ENCODE measurements around the gene AOPEP.

AOPEP gene

GRCh38 chr9:95090023-95090791 is 363.7 kb downstream of the AOPEP start:
- no peak for DNase-seq

DNA sequence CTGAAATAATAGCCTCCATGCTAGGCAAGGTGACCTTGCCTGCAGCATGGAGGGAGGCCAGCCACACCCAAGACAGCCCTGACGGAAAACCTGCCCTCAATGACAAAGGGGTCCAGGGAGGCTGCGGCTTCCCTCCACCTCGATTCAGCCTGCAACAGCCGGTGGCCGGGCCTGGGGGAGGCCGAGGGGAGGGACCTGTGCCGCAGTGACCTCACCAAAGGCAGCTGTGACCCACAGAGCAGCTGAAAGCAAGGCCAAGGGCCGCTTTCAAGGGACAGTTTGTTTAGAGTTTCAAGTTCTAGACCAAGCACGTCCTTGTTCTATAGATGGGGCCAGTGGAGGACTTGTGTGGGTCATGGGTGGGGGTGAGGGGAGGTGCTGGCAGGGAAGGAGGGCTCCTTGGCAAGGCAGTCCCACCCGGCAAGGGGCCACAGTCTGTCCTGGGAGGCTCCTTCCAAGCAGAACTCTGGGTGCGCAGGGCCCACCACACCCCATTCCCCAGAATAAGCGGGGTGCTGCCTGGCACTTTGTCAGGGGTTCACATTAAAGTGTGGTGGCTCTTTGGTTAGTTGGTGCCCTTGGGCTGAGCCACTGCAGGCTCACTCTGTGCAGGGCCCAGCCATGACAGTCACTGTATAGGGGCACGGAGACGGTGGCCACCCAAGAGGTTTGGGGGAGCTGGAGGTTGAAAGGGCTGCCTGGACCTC is 364.5 kb downstream of the AOPEP start:
- DNase-seq: no peak

- DNase-seq: peak; percentile 34
These were observed 365.2 kb downstream of the AOPEP start for GRCh38 chr9:95091601-95092261.

DNA sequence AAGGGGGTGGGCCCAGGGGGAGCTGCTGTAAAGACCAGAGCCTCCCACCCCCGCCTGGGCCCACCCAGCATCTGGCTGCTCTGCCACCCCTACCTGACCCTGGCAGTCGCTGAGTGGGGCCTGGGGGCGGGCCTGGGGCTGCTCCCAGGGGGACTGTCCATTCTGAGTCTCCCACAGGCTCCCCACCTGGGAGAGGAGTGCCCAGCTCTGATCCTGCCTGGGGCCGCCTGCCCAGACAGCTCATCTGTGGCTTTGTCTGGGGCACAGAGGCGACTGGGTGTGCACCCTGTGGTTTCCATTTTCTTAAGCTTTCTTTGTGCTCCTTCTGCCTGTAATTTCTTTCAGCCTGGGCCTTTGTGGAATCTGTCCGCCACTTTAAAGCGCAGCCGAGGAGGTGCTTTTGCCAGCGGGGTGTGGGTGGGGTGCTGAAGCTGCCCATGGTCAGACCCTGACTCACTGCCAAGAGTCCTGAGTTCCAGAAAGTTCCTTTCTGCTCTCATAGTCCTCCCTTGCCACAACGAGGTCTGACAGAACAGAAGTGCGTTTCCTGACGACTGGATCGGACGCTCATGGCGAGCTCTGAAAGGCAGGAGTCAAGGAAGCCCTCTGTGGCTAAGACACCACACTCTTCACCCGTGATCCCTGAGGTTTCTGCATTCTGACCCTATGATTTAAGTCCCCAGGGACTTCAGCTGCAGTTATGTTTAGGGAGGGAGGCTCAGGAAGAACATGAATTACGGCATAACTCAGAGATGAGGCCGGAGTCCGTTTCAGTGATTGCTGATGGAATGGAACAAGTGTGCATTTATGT is 366.0 kb downstream of the AOPEP start:
- DNase-seq: no peak

DNA sequence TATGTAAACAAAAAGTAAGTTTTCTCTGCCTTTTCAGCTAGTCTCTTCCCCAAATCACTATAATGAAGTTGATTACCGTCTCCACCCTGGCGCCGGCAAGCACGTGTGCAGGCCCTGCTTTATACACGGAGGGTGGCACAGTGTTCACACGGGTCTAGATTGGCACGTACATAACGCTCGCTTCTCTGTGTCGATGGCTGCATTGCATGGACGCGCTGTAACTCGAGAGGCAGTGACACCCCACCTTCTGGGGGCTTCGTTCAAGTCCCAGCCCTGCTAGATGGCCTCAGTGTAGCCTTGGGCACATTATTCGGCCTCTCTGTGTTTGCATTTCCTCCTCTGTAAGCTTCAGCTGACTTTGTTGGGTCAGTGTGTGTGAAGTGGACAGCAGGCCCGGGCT is 367.1 kb downstream of the AOPEP start:
- no peak for DNase-seq

GRCh38 chr9:95094002-95094401 is 367.5 kb downstream of the AOPEP start:
- DNase-seq: no peak

DNA sequence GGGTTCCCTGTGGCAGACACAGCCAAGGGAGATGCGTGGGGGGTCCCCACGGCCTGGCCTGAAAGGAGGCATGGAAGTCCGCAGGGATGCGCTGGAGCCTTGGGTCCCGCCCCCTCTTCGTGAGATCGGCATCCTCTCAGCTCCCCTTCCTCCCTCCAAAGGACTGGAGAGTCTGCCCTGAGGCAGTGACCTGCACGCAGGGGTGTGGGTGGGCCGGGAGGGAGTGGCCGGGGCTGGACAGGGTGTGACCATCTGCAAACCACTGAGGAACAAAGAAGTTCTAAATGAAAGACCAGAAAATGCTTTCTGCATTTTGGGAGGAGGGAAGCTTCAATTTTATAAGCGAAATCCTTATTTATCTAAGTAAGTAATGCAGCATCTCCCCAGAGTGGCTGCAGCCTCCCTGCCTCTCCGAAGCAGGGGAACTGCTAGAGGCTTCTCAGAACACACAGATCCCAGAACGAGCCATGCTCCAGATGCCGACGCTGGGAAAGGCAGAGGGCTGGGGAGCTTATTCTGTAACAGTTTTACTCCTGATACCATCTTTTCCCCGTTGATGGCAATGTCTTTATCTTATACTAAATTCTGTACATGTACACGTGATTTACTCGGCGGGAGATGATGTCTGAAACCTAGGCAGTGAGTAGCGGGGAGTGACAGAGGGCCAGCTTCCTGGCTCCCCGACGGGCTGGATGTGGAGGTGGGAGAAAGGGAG is 369.3 kb downstream of the AOPEP start:
- DNase-seq: no peak

- no peak for DNase-seq
These were observed 369.9 kb downstream of the AOPEP start for GRCh38 chr9:95096381-95096780.

DNA sequence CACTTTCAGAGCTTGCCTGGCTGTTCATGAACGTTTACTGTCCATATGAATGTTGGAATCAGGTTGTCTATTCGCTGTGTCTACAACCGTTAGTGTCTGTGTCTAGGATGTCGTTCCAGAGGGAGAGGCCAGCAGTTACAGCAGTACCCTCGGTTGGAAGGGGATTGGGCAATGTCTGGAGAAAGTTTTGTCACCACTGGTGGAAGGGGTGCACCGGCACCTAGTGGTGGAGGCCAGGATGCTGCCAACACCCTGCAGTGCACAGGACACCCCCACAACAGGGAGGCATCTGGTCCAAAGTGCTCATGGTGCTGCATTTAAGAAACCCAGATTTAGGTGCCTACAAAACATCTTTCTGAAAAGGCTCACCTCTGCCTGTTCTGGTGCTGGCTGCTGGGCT is 370.3 kb downstream of the AOPEP start:
- DNase-seq: no peak

- DNase-seq: no peak
These were observed 370.8 kb downstream of the AOPEP start for GRCh38 chr9:95097279-95097678.

DNA sequence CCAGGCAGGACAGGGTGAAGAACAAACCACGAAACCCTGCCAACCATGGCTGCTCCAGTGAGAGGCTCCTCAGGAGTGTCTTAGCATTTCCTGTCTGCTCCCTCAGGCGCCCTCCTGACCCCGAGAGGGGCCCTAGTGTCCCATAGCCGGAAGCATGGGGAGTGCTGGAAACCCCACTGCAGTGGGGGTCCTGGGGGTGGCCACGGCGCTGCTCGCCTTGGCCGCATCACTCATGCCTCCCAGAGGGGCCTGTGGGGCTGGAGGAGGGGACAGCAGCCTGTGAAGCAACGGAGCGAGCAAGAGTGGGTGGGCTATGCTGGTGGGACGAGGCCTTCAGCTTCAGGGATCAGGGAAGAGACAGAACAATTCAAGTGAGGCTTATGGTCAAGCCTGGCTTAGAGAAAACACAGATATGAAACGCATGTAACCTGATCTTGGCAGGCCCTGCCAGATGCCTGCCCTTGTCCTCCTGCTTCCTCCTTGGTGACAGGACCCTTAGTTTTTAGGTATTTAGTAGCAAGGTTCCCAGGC is 372.0 kb downstream of the AOPEP start:
- no peak for DNase-seq

- DNase-seq: no peak
These were observed 373.0 kb downstream of the AOPEP start for GRCh38 chr9:95099321-95100070.

- DNase-seq: no peak
These were observed 373.6 kb downstream of the AOPEP start for GRCh38 chr9:95100071-95100627.

- DNase-seq: no peak
These were observed 374.8 kb downstream of the AOPEP start for GRCh38 chr9:95101326-95101725.

- no peak for DNase-seq
These were observed 375.5 kb downstream of the AOPEP start for GRCh38 chr9:95102001-95102433.

DNA sequence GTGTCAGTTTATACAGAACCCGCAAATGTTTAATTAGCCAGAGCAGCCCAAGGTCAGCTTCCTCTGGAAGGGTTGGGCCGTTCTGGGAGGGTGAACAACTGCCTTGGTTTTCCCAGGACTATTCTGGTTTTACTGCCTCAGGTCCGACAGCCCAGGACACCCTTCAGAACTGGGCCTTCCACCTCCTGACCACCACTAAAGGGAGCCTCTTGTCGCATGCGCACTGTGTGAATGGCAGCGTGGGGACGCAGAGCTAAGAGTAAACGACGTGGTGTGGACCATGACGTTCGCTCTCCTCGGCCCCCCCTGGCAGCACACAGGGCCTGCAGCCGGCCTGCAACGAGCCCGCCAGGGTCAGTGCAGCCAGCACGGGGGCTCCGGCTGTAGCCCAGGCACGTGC is 376.1 kb downstream of the AOPEP start:
- no peak for DNase-seq

GRCh38 chr9:95103281-95103771 is 376.8 kb downstream of the AOPEP start:
- no peak for DNase-seq

GRCh38 chr9:95103871-95104580 is 377.5 kb downstream of the AOPEP start:
- DNase-seq: no peak

- no peak for DNase-seq
These were observed 378.1 kb downstream of the AOPEP start for GRCh38 chr9:95104581-95104960.

DNA sequence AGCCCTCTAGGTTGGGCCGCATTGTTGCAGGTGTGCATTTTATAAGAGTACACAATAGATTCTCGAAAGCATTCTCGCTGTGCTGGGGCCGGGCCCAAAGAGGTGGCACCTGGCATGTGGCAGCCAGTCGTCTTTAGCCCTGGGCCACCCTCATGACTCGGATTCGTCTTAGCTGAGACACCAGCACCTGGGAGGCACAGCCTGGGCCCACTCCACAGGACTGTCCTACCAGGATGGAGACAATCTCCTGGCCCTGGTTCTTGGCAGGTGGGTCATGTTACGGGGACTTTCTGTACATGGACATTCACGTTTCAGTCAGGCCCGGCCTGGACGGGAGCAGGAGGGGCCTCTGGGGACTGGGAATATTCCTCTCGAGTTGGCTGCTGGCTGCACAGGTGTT is 378.5 kb downstream of the AOPEP start:
- no peak for DNase-seq

All from GF-D8 (cell line).